Neural progenitor cell (in vitro differentiated cells): ENCODE results near the gene C10orf105. TPM values are rescaled to one million over a fixed set of nuclear protein-coding genes. Genes with fewer than 3 reads are reported as not detected.
A peak's percentile ranks its signal among the peaks of the same experiment; 100 is the strongest.

Source experiments
- DNase-seq: peaks from one replicate; pipeline ENCODE4 v3.0.0-alpha.2; 2016; ENCODE audit warnings: low spot score
- H2AFZ ChIP-seq: fragments of 200-600 bp; sonication (generic); replicated peaks from 2 replicates; pipeline ENCODE4 v1.6.1; 2016; ENCODE audit warnings: antibody characterized with exemption
- H3F3A ChIP-seq: fragments of 200-600 bp; sonication (generic); 2 replicates; pipeline ENCODE4 v1.6.1; 2016; ENCODE audit warnings: antibody characterized with exemption, low read depth
- H3K27ac ChIP-seq: fragments of 200-600 bp; sonication (generic); 2 replicates; pipeline ENCODE4 v1.5.1; 2016; ENCODE audit warnings: mild to moderate bottlenecking
- H3K27me3 ChIP-seq: fragments of 200-600 bp; sonication (generic); 2 replicates; pipeline ENCODE4 v1.6.1; 2016; ENCODE audit warnings: mild to moderate bottlenecking, moderate library complexity
- H3K36me3 ChIP-seq: fragments of 200-600 bp; sonication (generic); 2 replicates; pipeline ENCODE4 v1.5.1; 2016
- H3K4me1 ChIP-seq: fragments of 200-600 bp; sonication (generic); 2 replicates; pipeline ENCODE4 v1.6.1; 2016; ENCODE audit warnings: mixed run types
- H3K4me2 ChIP-seq: fragments of 200-600 bp; sonication (generic); 2 replicates; pipeline ENCODE4 v1.6.1; 2016
- H3K4me3 ChIP-seq: fragments of 200-600 bp; sonication (generic); 2 replicates; pipeline ENCODE4 v1.5.1; 2016
- H3K79me2 ChIP-seq: fragments of 200-600 bp; sonication (generic); 2 replicates; pipeline ENCODE4 v1.6.1; 2016; ENCODE audit warnings: low read depth
- H3K9ac ChIP-seq: fragments of 200-600 bp; sonication (generic); 2 replicates; pipeline ENCODE4 v1.6.1; 2016
- H3K9me3 ChIP-seq: fragments of 200-600 bp; sonication (generic); 2 replicates; pipeline ENCODE4 v1.5.1; 2016; ENCODE audit warnings: low read depth
- H4K20me1 ChIP-seq: fragments of 200-600 bp; sonication (generic); 2 replicates; pipeline ENCODE4 v1.6.1; 2016; ENCODE audit warnings: low read depth
- H3K27ac Mint-ChIP-seq: 3 replicates; pipeline ENCODE4 v1.8.0; 2021; ENCODE audit warnings: mixed read lengths
- H3K27me3 Mint-ChIP-seq: 2 replicates; pipeline ENCODE4 v1.8.0; 2022; ENCODE audit warnings: low read depth, mild to moderate bottlenecking, inconsistent platforms, moderate library complexity, mixed read lengths; ENCODE audit not compliant: insufficient read depth
- H3K36me3 Mint-ChIP-seq: 3 replicates; pipeline ENCODE4 v1.8.0; 2021; ENCODE audit warnings: mixed read lengths
- H3K4me1 Mint-ChIP-seq: 3 replicates; pipeline ENCODE4 v1.8.0; 2021; ENCODE audit warnings: mixed read lengths
- H3K4me3 Mint-ChIP-seq: 3 replicates; pipeline ENCODE4 v1.8.0; 2021; ENCODE audit warnings: mild to moderate bottlenecking, moderate library complexity, mixed read lengths
- H3K9me3 Mint-ChIP-seq: 3 replicates; pipeline ENCODE4 v1.8.0; 2020; ENCODE audit warnings: mixed read lengths
- EZH2 ChIP-seq: fragments of 200-600 bp; sonication (generic); IDR thresholded peaks from 2 replicates; pipeline ENCODE4 v1.6.1; 2017; ENCODE audit warnings: antibody characterized with exemption, mild to moderate bottlenecking, moderate library complexity
- EZH2phosphoT487 ChIP-seq: fragments of 200-600 bp; sonication (generic); IDR thresholded peaks from 2 replicates; pipeline ENCODE4 v1.6.1; 2017; ENCODE audit warnings: antibody characterized with exemption
- total RNA-seq: library from RNA; depleted of rRNA; stranded (reverse); fragments of >200 nt; gene quantifications from 2 replicates; pipeline ENCODE4 v1.2.3, GENCODE V29; 2015; ENCODE audit warnings: low replicate concordance
- TF ChIP-seq, protein P1 (sequence below): fragments of 200-600 bp; sonication (generic); IDR thresholded peaks from 2 replicates; pipeline ENCODE4 v1.5.1; 2017; ENCODE audit warnings: antibody characterized with exemption, mild to moderate bottlenecking

C10orf105 gene
- total RNA-seq, 1 donor from 2014 or later = 0.39 TPM

DNA sequence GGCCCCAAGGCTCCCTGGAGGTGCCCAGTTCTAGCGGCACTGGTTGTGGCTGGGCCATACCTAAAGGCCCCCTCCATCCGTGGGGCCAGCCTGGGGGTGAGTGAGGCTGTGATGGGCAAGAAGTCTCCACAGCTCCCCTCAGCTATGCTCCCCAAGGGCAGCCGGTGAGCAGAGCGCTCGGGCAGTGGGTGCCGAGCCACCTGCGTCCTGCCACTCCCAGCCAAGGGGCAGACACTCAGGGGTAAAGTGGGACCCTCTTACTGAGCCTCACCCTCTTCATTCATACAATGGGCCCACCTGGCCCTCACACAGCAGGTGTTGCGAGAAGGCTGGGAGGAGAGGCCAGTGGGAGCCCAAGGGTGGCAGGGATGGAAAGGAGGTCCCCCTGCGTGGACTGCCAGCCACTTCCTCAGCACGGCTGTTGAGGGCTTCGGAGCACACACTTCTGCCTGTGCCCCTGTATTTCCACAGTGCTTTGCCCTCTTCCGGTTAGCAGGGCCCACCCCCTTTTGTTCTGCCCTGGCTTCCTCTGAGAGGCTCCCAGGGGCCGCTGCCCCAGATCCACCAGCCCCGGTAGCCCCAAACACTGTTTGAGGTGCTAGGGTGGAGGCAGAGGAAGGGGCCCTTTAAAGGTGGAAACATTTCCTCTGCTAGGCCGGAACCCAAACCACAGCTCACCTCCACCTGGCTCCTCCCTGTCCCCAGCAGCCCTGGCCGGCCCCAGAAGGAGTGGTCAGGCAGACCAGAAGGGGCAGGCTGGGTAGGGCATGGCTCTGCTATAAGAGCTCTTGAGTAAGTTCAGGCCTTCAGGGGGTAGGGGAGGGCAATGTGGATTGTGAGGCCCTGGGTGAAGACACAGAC lies 16.4 kb upstream of the C10orf105 start:
- Mint-ChIP-seq H3K27me3 (peaks cover 4% of the 10 kb centered on the region), H3K27ac (peak overlapping the region; percentile 62), H3K36me3 (no peaks in the 10 kb centered on the region), H3K9me3 (peaks cover 2% of the 10 kb centered on the region), H3K4me3 (no peak overlapping the region), H3K4me1 (peaks cover 10% of the 10 kb centered on the region)
- Histone ChIP-seq H3K27me3 (no peaks in the 10 kb centered on the region), H3K36me3 (no peaks in the 10 kb centered on the region), H3F3A (no peaks in the 10 kb centered on the region), H3K27ac (no peak overlapping the region), H3K9me3 (no peaks in the 10 kb centered on the region), H3K4me2 (no peak overlapping the region), H4K20me1 (no peaks in the 10 kb centered on the region), H3K4me3 (no peak overlapping the region), H3K79me2 (no peaks in the 10 kb centered on the region), H3K4me1 (peaks cover 10% of the 10 kb centered on the region), H2AFZ (peak overlapping the region; percentile 50), H3K9ac (no peak overlapping the region)
- DNase-seq = no peak
- TF ChIP-seq EZH2phosphoT487 (no peak), EZH2 (no peak)
- TF ChIP-seq, protein P1, sequence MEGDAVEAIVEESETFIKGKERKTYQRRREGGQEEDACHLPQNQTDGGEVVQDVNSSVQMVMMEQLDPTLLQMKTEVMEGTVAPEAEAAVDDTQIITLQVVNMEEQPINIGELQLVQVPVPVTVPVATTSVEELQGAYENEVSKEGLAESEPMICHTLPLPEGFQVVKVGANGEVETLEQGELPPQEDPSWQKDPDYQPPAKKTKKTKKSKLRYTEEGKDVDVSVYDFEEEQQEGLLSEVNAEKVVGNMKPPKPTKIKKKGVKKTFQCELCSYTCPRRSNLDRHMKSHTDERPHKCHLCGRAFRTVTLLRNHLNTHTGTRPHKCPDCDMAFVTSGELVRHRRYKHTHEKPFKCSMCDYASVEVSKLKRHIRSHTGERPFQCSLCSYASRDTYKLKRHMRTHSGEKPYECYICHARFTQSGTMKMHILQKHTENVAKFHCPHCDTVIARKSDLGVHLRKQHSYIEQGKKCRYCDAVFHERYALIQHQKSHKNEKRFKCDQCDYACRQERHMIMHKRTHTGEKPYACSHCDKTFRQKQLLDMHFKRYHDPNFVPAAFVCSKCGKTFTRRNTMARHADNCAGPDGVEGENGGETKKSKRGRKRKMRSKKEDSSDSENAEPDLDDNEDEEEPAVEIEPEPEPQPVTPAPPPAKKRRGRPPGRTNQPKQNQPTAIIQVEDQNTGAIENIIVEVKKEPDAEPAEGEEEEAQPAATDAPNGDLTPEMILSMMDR = no peak

GRCh38 chr10:71734797-71735196 lies 15.2 kb upstream of the C10orf105 start:
- H3K79me2 ChIP-seq = no peaks in the 10 kb centered on the region
- Mint-ChIP-seq H3K27me3 (peaks cover 4% of the 10 kb centered on the region), H3K36me3 (no peaks in the 10 kb centered on the region), H3K9me3 (peaks cover 2% of the 10 kb centered on the region), H3K27ac (peak overlapping the region; percentile 25), H3K4me3 (peak overlapping the region; percentile 70), H3K4me1 (peaks cover 10% of the 10 kb centered on the region)
- no peaks in the 10 kb centered on the region for H4K20me1 ChIP-seq
- peaks cover 10% of the 10 kb centered on the region for H3K4me1 ChIP-seq
- no peak overlapping the region for H3K4me2 ChIP-seq
- no peak overlapping the region for H3K27ac ChIP-seq
- no peak for DNase-seq
- H3K9ac ChIP-seq = no peak overlapping the region
- H3K9me3 ChIP-seq = no peaks in the 10 kb centered on the region
- H3K4me3 ChIP-seq = no peak overlapping the region
- H3K36me3 ChIP-seq = no peaks in the 10 kb centered on the region
- no peak overlapping the region for H2AFZ ChIP-seq
- H3F3A ChIP-seq = no peaks in the 10 kb centered on the region
- TF ChIP-seq EZH2 (no peak), EZH2phosphoT487 (no peak)
- TF ChIP-seq, protein P1 = no peak
- no peaks in the 10 kb centered on the region for H3K27me3 ChIP-seq

GRCh38 chr10:71731791-71732190 lies 12.2 kb upstream of the C10orf105 start:
- no peak overlapping the region for H2AFZ ChIP-seq
- H3K36me3 ChIP-seq = no peaks in the 10 kb centered on the region
- no peak overlapping the region for H3K4me3 ChIP-seq
- peaks cover 20% of the 10 kb centered on the region for H3K4me1 ChIP-seq
- no peaks in the 10 kb centered on the region for H3K9me3 ChIP-seq
- Mint-ChIP-seq H3K9me3 (peaks cover 2% of the 10 kb centered on the region), H3K36me3 (no peaks in the 10 kb centered on the region), H3K4me3 (no peak overlapping the region), H3K27me3 (peaks cover 7% of the 10 kb centered on the region), H3K4me1 (peaks cover 23% of the 10 kb centered on the region), H3K27ac (peak overlapping the region; percentile 25)
- TF ChIP-seq EZH2 = no peak
- TF ChIP-seq, protein P1 = no peak
- no peak for TF ChIP-seq EZH2phosphoT487
- H3K79me2 ChIP-seq = no peaks in the 10 kb centered on the region
- no peaks in the 10 kb centered on the region for H3F3A ChIP-seq
- no peak overlapping the region for H3K4me2 ChIP-seq
- no peak overlapping the region for H3K27ac ChIP-seq
- no peaks in the 10 kb centered on the region for H4K20me1 ChIP-seq
- H3K27me3 ChIP-seq = no peaks in the 10 kb centered on the region
- no peak overlapping the region for H3K9ac ChIP-seq
- no peak for DNase-seq
